ENCODE data around the gene SPRR2F.

SPRR2F gene

DNA sequence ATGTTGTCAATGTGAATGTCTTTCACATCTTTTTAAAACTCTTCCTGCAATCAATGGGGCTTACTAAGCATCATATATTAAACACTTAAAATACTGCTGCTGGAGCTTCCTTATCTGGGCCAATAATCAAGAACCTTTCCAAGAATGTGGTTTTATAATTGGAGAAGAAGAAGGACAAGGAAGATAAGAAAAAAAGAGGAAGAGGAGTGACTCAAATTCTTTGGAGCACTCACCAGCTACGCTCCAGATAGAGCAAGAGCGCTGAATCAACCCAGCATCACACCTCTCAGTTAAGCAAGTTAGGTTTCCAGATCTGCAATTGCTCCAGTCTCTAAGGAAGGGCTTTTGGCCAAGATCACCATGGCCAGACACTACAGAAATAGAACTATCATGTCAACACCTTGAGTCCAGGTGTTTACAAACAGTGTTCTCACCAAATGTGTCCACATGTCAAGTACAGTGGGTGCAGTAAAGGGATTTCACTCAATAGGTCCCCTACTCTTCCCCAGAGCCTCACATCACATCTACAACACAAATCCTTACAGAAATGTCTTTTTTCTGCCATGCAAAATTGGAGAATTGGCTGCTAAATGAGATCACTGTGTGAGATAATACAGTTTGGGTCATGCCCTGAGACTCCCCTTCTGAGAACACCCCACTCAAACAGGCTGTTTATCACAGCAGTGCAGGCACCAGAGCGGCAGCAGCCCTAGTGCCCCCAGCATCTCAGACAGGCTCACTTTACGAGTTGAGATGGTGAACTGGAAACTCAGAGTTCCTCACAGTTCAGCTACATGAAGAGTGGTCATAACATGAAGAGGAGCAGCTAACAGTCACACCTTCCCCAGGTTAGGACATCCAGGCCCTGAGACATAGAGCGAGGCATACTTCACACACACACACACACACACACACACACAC, 40.2 kb downstream of the SPRR2F start:
- DNase-seq (ENCODE audit: low read depth): no peak

DNA sequence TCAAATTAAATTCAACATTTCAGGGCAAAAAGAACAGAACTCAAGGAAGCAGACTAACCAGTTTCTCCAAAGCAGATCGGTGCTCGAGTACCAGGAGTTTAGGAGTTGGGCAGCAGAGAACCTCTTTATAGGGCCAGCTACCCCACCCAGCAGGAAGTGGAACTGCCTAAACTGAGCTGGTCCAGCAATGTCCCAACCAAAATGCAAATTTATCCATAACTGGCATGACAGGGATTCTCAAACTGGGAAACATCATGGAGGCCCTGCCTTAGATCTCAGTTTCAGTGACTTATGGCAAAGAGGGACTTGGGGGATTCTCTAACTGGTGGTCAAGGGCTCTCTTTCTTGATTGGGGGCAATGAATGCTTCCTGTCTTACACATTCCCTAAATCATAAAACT, 41.8 kb downstream of the SPRR2F start, which contains the start of gene SPRR2B:
Gene SPRR2B, minus strand, starts transcription at position 101 of the 400 bp plus-strand sequence. CDS start 772 bp downstream, outside the sequence.
- DNase-seq (ENCODE audit: low read depth): no peak

DNA sequence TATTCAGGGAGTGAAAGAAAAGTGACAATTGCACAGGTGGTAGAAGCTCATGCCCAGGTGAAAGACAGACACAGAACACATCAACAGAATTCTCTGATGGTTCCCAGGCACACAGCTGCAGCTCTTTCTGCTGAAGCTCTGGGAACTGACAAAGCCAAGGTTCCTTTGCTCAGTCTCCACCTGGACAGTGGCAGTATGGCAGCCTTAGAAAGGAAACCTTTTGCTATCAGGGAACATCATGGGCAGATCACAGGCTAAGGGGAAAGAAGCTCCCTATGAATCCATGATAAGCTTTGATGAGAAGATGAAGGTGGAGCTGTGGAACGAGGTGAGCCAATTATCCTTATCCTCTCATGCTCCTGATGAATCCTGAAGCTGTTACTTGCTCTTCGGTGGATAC, 43.1 kb downstream of the SPRR2F start:
- DNase-seq (ENCODE audit: low read depth): no peak
